GM12873 (cell line): Measurements from ENCODE around the gene DOCK10.

ENCODE experiments used
- TF ChIP-seq, protein P1 (sequence below): IDR thresholded peaks from 2 replicates; pipeline ENCODE4 v1.5.1; 2012; ENCODE audit warnings: low read depth, mild to moderate bottlenecking, moderate library complexity, low read length, control low read depth; ENCODE audit not compliant: insufficient read depth; ENCODE audit errors: missing control alignments

The DOCK10 gene

GRCh38 chr2:224870341-224870740 is 171.9 kb downstream of the DOCK10 start:
- TF ChIP-seq, protein P1, sequence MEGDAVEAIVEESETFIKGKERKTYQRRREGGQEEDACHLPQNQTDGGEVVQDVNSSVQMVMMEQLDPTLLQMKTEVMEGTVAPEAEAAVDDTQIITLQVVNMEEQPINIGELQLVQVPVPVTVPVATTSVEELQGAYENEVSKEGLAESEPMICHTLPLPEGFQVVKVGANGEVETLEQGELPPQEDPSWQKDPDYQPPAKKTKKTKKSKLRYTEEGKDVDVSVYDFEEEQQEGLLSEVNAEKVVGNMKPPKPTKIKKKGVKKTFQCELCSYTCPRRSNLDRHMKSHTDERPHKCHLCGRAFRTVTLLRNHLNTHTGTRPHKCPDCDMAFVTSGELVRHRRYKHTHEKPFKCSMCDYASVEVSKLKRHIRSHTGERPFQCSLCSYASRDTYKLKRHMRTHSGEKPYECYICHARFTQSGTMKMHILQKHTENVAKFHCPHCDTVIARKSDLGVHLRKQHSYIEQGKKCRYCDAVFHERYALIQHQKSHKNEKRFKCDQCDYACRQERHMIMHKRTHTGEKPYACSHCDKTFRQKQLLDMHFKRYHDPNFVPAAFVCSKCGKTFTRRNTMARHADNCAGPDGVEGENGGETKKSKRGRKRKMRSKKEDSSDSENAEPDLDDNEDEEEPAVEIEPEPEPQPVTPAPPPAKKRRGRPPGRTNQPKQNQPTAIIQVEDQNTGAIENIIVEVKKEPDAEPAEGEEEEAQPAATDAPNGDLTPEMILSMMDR, result no peak

DNA sequence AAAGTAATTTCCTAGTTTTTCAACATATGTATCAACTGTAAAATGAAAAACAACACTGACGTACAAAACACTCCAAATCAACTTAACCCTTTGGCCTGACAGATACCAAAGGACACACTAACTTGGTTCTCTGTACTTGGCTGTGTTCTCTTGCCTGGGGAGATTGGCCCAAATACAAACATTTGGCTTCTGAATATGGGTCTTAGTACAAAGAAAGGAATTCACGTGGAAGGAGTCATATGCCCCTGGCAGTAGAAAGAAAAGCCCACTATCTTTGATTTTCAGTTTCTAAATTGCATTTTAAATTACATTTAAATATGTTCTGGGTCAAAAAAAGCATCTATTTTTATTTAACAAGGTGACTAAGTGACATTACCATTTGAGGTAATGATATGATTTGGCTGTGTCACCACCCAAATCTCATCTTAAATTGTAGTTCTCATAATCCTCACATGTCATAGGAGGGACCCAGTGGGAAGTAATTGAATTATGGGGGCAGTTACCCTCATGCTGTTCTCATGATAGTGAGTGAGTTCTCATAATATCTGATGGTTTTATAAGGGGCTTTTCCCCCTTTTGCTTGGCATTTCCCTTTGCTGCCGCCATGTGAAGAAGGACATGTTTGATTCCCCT is 172.6 kb downstream of the DOCK10 start:
- TF ChIP-seq, protein P1, result no peak

DNA sequence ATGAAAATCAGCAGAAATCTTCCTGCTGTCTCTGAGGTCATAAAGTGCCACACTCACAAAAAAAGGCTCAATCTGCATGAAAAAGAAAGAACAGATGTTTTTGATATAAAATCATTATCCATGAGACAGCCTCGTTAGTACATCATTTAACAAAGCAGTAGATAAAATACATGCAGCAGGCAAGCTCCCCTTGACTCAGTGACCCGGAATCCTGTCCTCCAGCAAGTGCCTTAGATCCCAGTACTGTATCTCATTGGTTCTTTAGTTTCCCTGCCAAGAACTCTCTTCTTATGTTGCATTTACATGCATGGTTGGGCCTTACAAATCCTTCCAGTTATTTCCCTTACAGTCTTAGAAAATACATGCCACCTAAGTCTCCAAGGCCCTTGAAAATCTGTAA is 177.3 kb downstream of the DOCK10 start:
- TF ChIP-seq, protein P1, result no peak

- TF ChIP-seq, protein P1, result no peak
These were observed 181.0 kb downstream of the DOCK10 start for GRCh38 chr2:224861266-224861665.

- TF ChIP-seq, protein P1, result no peak
These were observed 181.5 kb downstream of the DOCK10 start for GRCh38 chr2:224860786-224861185.

DNA sequence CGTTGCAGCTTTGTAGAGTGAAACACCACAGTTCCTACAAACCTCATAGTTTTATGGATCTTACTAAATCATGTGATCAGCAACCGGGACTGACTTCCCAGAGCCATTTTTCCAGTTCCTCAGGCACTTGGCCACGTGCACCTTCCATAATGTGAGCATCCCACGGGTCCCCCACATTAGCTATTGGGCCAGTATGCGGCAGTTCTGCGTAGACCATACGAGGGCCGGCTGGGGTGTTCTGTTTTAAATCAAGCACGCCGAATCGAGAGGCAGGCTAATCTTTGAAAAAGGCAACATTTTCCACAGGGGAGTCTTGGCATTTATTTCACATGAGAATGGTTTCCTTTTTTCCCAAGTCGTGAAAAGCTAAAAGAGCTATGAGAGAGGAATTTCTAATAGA is 190.5 kb downstream of the DOCK10 start:
- TF ChIP-seq, protein P1, result no peak

- TF ChIP-seq, protein P1, result no peak
These were observed 192.2 kb downstream of the DOCK10 start for GRCh38 chr2:224850081-224850480.

- TF ChIP-seq, protein P1, result peak; percentile 57
These were observed 193.0 kb downstream of the DOCK10 start for GRCh38 chr2:224849264-224849663.
